B cell (primary cell): ENCODE measurements around the gene HES2. TPM values are rescaled to one million over a fixed set of nuclear protein-coding genes. Genes with fewer than 3 reads are reported as not detected.

Experiments
- ATAC-seq: fragments of 200-7000 bp; cut with Tn5 transposase; one replicate; pipeline ENCODE4 v1.10.0; 2021; ENCODE audit warnings: low read depth, mild to moderate bottlenecking, moderate number of reproducible peaks, moderate library complexity
- CTCF ChIA-PET: fragments of 350-600 bp; sonication (Branson Sonifier 250); formaldehyde crosslinking; loops from one replicate; lab custom pipeline; 2021; ENCODE audit warnings: antibody characterized with exemption, inconsistent platforms; lab: Charles Lee
- POLR2A ChIA-PET: fragments of 350-600 bp; sonication (Branson Sonifier 250); formaldehyde crosslinking; loops from one replicate; lab custom pipeline; 2021; ENCODE audit warnings: antibody characterized with exemption; lab: Charles Lee
- DNase-seq: peaks from one replicate; pipeline ENCODE4 v3.0.0; 2013
- H2AFZ ChIP-seq: 2 replicates; pipeline ENCODE4 v1.6.1; 2012; ENCODE audit warnings: mild to moderate bottlenecking, low read depth, low read length; ENCODE audit not compliant: insufficient read depth, poor library complexity, severe bottlenecking
- H3K27ac ChIP-seq, 2 donors: 1 replicate in 1 of 2; 2 replicates in 1 of 2; pipeline ENCODE4 v1.5.1; 2012 to 2013; ENCODE audit warnings: low read length in 2 of 2, mild to moderate bottlenecking in 2 of 2, moderate library complexity in 1 of 2
- H3K27me3 ChIP-seq, 4 experiments: fragments of 200-600 bp in 1 of 4; sonication (generic) in 1 of 4; replicated peaks in 1 of 4; 1 replicate in 2 of 4; 2 replicates in 2 of 4; pipeline versions ENCODE4 v1.6.1 to v1.7.0; 2013 to 2016; ENCODE audit warnings: low read length in 3 of 4, mild to moderate bottlenecking in 2 of 4, mixed read lengths in 1 of 4, moderate library complexity in 1 of 4; ENCODE audit not compliant: insufficient read depth in 4 of 4, control insufficient read depth in 3 of 4; ENCODE audit errors: control extremely low read depth in 1 of 4
- H3K36me3 ChIP-seq, 2 experiments: replicated peaks in 1 of 2; 1 replicate in 1 of 2; 2 replicates in 1 of 2; pipeline versions ENCODE4 v1.6.1 to v1.7.1; 2013; ENCODE audit warnings: low read length in 1 of 2; ENCODE audit not compliant: insufficient read depth in 2 of 2, control insufficient read depth in 1 of 2; ENCODE audit errors: control extremely low read depth in 1 of 2, extremely low read depth in 1 of 2
- H3K4me1 ChIP-seq, 2 donors: fragments of 200-600 bp in 1 of 2; sonication (generic) in 1 of 2; 1 replicate in 1 of 2; 2 replicates in 1 of 2; pipeline versions ENCODE4 v1.5.1 to v1.6.1; 2013 to 2017; ENCODE audit warnings: low read length in 2 of 2; ENCODE audit not compliant: control insufficient read depth in 2 of 2, insufficient read depth in 2 of 2
- H3K4me2 ChIP-seq: replicated peaks from 2 replicates; pipeline ENCODE3; 2012; ENCODE audit warnings: mild to moderate bottlenecking, low read depth, low read length; ENCODE audit not compliant: poor library complexity, severe bottlenecking
- H3K4me3 ChIP-seq, 5 experiments: fragments of 200-600 bp in 1 of 5; sonication (generic) in 1 of 5; 1 replicate in 3 of 5; 2 replicates in 2 of 5; pipeline versions ENCODE4 v1.5.1 to v1.7.0; 2011 to 2016; ENCODE audit warnings: low read length in 4 of 5, mild to moderate bottlenecking in 4 of 5, low read depth in 2 of 5, control low read depth in 1 of 5, moderate library complexity in 1 of 5; ENCODE audit not compliant: insufficient read depth in 1 of 5; ENCODE audit errors: control extremely low read depth in 1 of 5, extremely low read depth in 1 of 5
- H3K79me2 ChIP-seq: fragments of 200-600 bp; sonication (generic); one replicate; pipeline ENCODE4 v1.6.0; 2016; ENCODE audit warnings: low read length; ENCODE audit not compliant: control insufficient read depth, insufficient read depth
- H3K9ac ChIP-seq: fragments of 200-600 bp; sonication (generic); 2 replicates; pipeline ENCODE4 v1.6.1; 2017; ENCODE audit warnings: mild to moderate bottlenecking, low read length, moderate library complexity
- H3K9me3 ChIP-seq, 3 donors: one replicate each; pipeline versions ENCODE4 v1.6.1 to v1.7.1; 2013; ENCODE audit warnings: low read length in 2 of 3; ENCODE audit not compliant: control insufficient read depth in 2 of 3, insufficient read depth in 1 of 3; ENCODE audit errors: control extremely low read depth in 1 of 3
- H4K20me1 ChIP-seq: 2 replicates; pipeline ENCODE4 v1.6.0; 2012; ENCODE audit warnings: mild to moderate bottlenecking, low read length; ENCODE audit not compliant: insufficient read depth, control insufficient read depth, poor library complexity, severe bottlenecking
- H3K27ac Mint-ChIP-seq: one replicate; pipeline ENCODE4 v1.8.0; 2021; ENCODE audit warnings: mixed read lengths
- H3K27me3 Mint-ChIP-seq: one replicate; pipeline ENCODE4 v1.8.0; 2021; ENCODE audit warnings: mixed read lengths
- H3K4me1 Mint-ChIP-seq: one replicate; pipeline ENCODE4 v1.8.0; 2021; ENCODE audit warnings: mixed read lengths
- H3K4me3 Mint-ChIP-seq: one replicate; pipeline ENCODE4 v1.8.0; 2021; ENCODE audit warnings: mixed read lengths
- H3K9me3 Mint-ChIP-seq: one replicate; pipeline ENCODE4 v1.8.0; 2022; ENCODE audit warnings: mixed read lengths; ENCODE audit not compliant: insufficient read depth
- CTCF ChIP-seq: fragments of 200-600 bp; IDR thresholded peaks from one replicate; pipeline ENCODE4 v1.8.0; 2022; ENCODE audit warnings: antibody characterized with exemption, mild to moderate bottlenecking
- EZH2 ChIP-seq: IDR thresholded peaks from 2 replicates; pipeline ENCODE4 v1.6.1; 2012; ENCODE audit warnings: borderline replicate concordance, low read depth, mild to moderate bottlenecking, moderate library complexity, low read length; ENCODE audit not compliant: insufficient read depth, poor library complexity, severe bottlenecking
- WGBS: methylation state at CpG from one replicate; pipeline ENCODE4 v1.1.5; 2013; ENCODE audit warnings: missing lambda C conversion rate; ENCODE audit not compliant: insufficient coverage; 5-methylcytosine and 5-hydroxymethylcytosine counted together
- intact Hi-C: fragments of 100-400 bp; cut with micrococcal nuclease; formaldehyde crosslinking; loops from one replicate; pipeline ENCODE4 v1.10.0; 2022
- polyA plus RNA-seq: library from polyadenylated mRNA; depleted of rRNA; stranded (reverse); fragments of >200 nt; gene quantifications from 2 replicates; pipeline ENCODE4 v1.2.3, GENCODE V29; 2012
- total RNA-seq, 2 donors: library from RNA; stranded (reverse); fragments of 120-200 nt in 1 of 2; gene quantifications; 1 replicate in 1 of 2; 2 replicates in 1 of 2; pipeline versions ENCODE4 v1.2.3 to v1.2.4, GENCODE V29; 2013 to 2022

HES2 gene
- total and polyA plus RNA-seq, 2 donors (not counting 1 experiment from before 2014, with no cell fraction given), result not detected

- Histone ChIP-seq H3K4me1 (peaks cover 12 to 22% of the 10 kb centered on the region in 2 donors), H2AFZ (no peak overlapping the region), H3K4me3 (no peak overlapping the region), H3K9ac (no peak overlapping the region), H3K9me3 (no peaks in the 10 kb centered on the region), H3K36me3 (no peaks in the 10 kb centered on the region), H3K4me2 (no peak overlapping the region), H4K20me1 (no peaks in the 10 kb centered on the region), H3K27ac (no peak overlapping the region), H3K27me3 (peaks cover 0 to 39% (median 16%) of the 10 kb centered on the region in 4 experiments), H3K79me2 (no peaks in the 10 kb centered on the region)
- DNase-seq (no peak), ATAC-seq (no peak)
- no peak for TF ChIP-seq CTCF
- Mint-ChIP-seq H3K9me3 (no peaks in the 10 kb centered on the region), H3K4me1 (peaks cover 16% of the 10 kb centered on the region), H3K27ac (no peak overlapping the region), H3K4me3 (no peak overlapping the region), H3K27me3 (peaks cover 29% of the 10 kb centered on the region)
- ChIA-PET POLR2A (no interaction called here), CTCF (no interaction called here)
- intact Hi-C loops, result no loop called here
- WGBS, result 83% methylated on average over 5 of the region's 5 CpGs
These were observed 45.2 kb upstream of the HES2 start for GRCh38 chr1:6464915-6465314.

- Mint-ChIP-seq H3K27me3 (peaks cover 31% of the 10 kb centered on the region), H3K27ac (no peak overlapping the region), H3K4me3 (no peak overlapping the region), H3K9me3 (no peaks in the 10 kb centered on the region), H3K4me1 (peaks cover 20% of the 10 kb centered on the region)
- no peaks in the 10 kb centered on the region for H3K79me2 ChIP-seq
- ChIA-PET POLR2A (no interaction called here), CTCF (interaction anchor here (1.3 kb wide), 1 partner anchor 22 kb away, joined by 3 read pairs; no protein-coding TSS in a partner anchor)
- no peak for TF ChIP-seq EZH2
- no peak for TF ChIP-seq CTCF
- 94% methylated on average over 7 of the region's 7 CpGs for WGBS
- no peak overlapping the region for H3K4me3 ChIP-seq
- ATAC-seq (no peak), DNase-seq (no peak)
- intact Hi-C loops, result no loop called here
- H3K9me3 ChIP-seq, result no peaks in the 10 kb centered on the region
- H3K27me3 ChIP-seq, result peaks cover 0 to 43% (median 19%) of the 10 kb centered on the region in 4 experiments
- H3K4me2 ChIP-seq, result no peak overlapping the region
- no peak overlapping the region for H3K27ac ChIP-seq
- H3K36me3 ChIP-seq, result no peaks in the 10 kb centered on the region
- H4K20me1 ChIP-seq, result no peaks in the 10 kb centered on the region
- H3K4me1 ChIP-seq, result peaks cover 16 to 25% of the 10 kb centered on the region in 2 donors
- H2AFZ ChIP-seq, result no peak overlapping the region
- H3K9ac ChIP-seq, result no peak overlapping the region
These were observed 44.8 kb upstream of the HES2 start for GRCh38 chr1:6464514-6464836.
